ENCODE data around the gene PAN2. TPM values are rescaled to one million over a fixed set of nuclear protein-coding genes. Genes with fewer than 3 reads are reported as not detected.
"Not testable (repeated sequence)": the region's sequence is repeated elsewhere in the genome, so short reads cannot be mapped to it uniquely, and the experiment has no call there.

Gene PAN2
- total RNA-seq, 2 donors from 2014 or later = 29.4 to 40.7 TPM

- intact Hi-C loops (cut with DNase I) = no loop called here
- DNase-seq (ENCODE audit: low spot score) = no peak
Measured at GRCh38 chr12:56288705-56289387, 45.0 kb downstream of the PAN2 start.

GRCh38 chr12:56286044-56286830, 47.6 kb downstream of the PAN2 start:
- no peak for DNase-seq (ENCODE audit: low spot score)
- intact Hi-C loops (cut with DNase I) = no loop called here

- DNase-seq (ENCODE audit: low spot score); intact Hi-C loops (cut with DNase I): not testable (repeated sequence)
Measured at GRCh38 chr12:56284263-56284662, 49.5 kb downstream of the PAN2 start.

GRCh38 chr12:56282579-56282978, 51.2 kb downstream of the PAN2 start:
- intact Hi-C loops (cut with DNase I) = no loop called here
- DNase-seq (ENCODE audit: low spot score) = no peak

- DNase-seq (ENCODE audit: low spot score) = no peak
- intact Hi-C loops (cut with DNase I) = no loop called here
Measured at GRCh38 chr12:56282030-56282429, 51.8 kb downstream of the PAN2 start.

GRCh38 chr12:56280849-56281248, 53.0 kb downstream of the PAN2 start:
- intact Hi-C loops (cut with DNase I) = no loop called here
- DNase-seq (ENCODE audit: low spot score) = peak; percentile 23

- peak; percentile 2 for DNase-seq (ENCODE audit: low spot score)
- intact Hi-C loops (cut with DNase I) = no loop called here
Measured at GRCh38 chr12:56278905-56279304, 54.9 kb downstream of the PAN2 start.

GRCh38 chr12:56274299-56274698, 59.5 kb downstream of the PAN2 start:
- intact Hi-C loops (cut with DNase I) = no loop called here
- DNase-seq (ENCODE audit: low spot score) = no peak

- intact Hi-C loops (cut with DNase I) = not testable (repeated sequence)
- peak; percentile 4 for DNase-seq (ENCODE audit: low spot score)
Measured at GRCh38 chr12:56272468-56272867, 61.3 kb downstream of the PAN2 start.

- DNase-seq (ENCODE audit: low spot score) = no peak
- intact Hi-C loops (cut with DNase I) = no loop called here
Measured at GRCh38 chr12:56271031-56271430, 62.8 kb downstream of the PAN2 start.

- intact Hi-C loops (cut with DNase I) = no loop called here
- DNase-seq (ENCODE audit: low spot score) = no peak
Measured at GRCh38 chr12:56267443-56268071, 66.2 kb downstream of the PAN2 start.

- intact Hi-C loops (cut with DNase I) = no loop called here
- DNase-seq (ENCODE audit: low spot score) = peak; percentile 96
Measured at GRCh38 chr12:56266693-56267442, 66.9 kb downstream of the PAN2 start, which contains the start of gene COQ10A. Gene COQ10A (plus strand): TSS chr12:56266942. CDS start chr12:56267119, 177 bp downstream.

Other genes with a start within 250 kb of the PAN2 start
- 10 to 100 TPM; 59.3 to 71.7 TPM for gene PA2G4, start 229.4 kb downstream of the PAN2 start, total RNA-seq
- gene RPL41, start 217.4 kb downstream of the PAN2 start, total RNA-seq = 1,000 to 10,000 TPM; 2,364 to 2,753 TPM
- 1 to 10 TPM; 7.9 to 8.0 TPM for gene ZC3H10, start 215.7 kb downstream of the PAN2 start, total RNA-seq
- gene ESYT1, start 205.7 kb downstream of the PAN2 start, total RNA-seq = 100 to 1,000 TPM; 113 to 120 TPM
- 10 to 100 TPM; 32.9 to 35.7 TPM for gene MYL6B, start 181.4 kb downstream of the PAN2 start, total RNA-seq
- 1,000 to 10,000 TPM; 3,219 to 3,986 TPM for gene MYL6, start 175.6 kb downstream of the PAN2 start, total RNA-seq
- gene SMARCC2, start 144.5 kb downstream of the PAN2 start, total RNA-seq = 10 to 100 TPM; 81.0 to 93.9 TPM
- gene RNF41, start 112.1 kb downstream of the PAN2 start, total RNA-seq = 10 to 100 TPM; 40.1 to 44.2 TPM
- 10 to 100 TPM; 19.9 to 23.1 TPM for gene NABP2, start 109.7 kb downstream of the PAN2 start, total RNA-seq
- gene SLC39A5, start 103.9 kb downstream of the PAN2 start, total RNA-seq = not detected
- 10 to 100 TPM; 24.6 to 34.5 TPM for gene ANKRD52, start 75.6 kb downstream of the PAN2 start, total RNA-seq
- 10 to 100 TPM in 1 of 2 donors, 1 to 10 TPM in 1; 9.6 to 10.1 TPM for gene COQ10A, start 67.1 kb downstream of the PAN2 start, total RNA-seq
- 100 to 1,000 TPM; 109 to 115 TPM for gene CS, start 33.7 kb downstream of the PAN2 start, total RNA-seq
- 10 to 100 TPM; 62.1 to 79.3 TPM for gene CNPY2, start 18.0 kb downstream of the PAN2 start, total RNA-seq
- gene IL23A, start 4.9 kb upstream of the PAN2 start, total RNA-seq = not detected
- gene STAT2, start 26.1 kb upstream of the PAN2 start, total RNA-seq = 100 to 1,000 TPM; 108 to 113 TPM
- not detected for gene APOF, start 28.9 kb upstream of the PAN2 start, total RNA-seq
- gene TIMELESS, start 115.4 kb upstream of the PAN2 start, total RNA-seq = 1 to 10 TPM; 4.4 TPM
- gene MIP, start 120.7 kb upstream of the PAN2 start, total RNA-seq = not detected
- 1 to 10 TPM; 1.7 to 2.3 TPM for gene SPRYD4, start 134.6 kb upstream of the PAN2 start, total RNA-seq
- under 1 TPM; 0.24 to 0.69 TPM for gene GLS2, start 154.2 kb upstream of the PAN2 start, total RNA-seq
- gene RBMS2, start 187.8 kb upstream of the PAN2 start, total RNA-seq = 10 to 100 TPM; 57.2 to 60.5 TPM

All from posterior vena cava (tissue), 2 donors.